Measurements from ENCODE around the gene SH3PXD2A. TPM values are rescaled to one million over a fixed set of nuclear protein-coding genes. Genes with fewer than 3 reads are reported as not detected.

SH3PXD2A gene
- total and polyA plus RNA-seq, 2 experiments from 2014 or later: 1.8 to 5.0 TPM

DNA sequence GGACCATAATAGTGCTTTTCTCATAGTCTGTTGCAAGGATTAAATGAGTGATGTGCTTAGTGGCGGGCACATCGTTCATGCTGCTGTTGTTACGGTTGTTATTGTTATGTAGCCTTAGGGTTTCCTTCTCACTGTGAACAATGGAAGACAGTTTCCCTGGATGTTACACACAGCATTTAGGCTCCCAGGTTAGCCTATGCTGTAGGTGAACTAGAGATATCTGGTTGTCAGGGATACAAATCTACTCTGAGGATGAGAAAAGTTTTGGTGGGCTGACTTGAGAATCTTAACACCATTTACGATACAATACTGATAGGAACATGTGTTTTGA lies 14.7 kb downstream of the SH3PXD2A start:
- peak; percentile 66 for ATAC-seq
- no peaks in the 10 kb centered on the region for H4K20me1 ChIP-seq (replicated peaks; ENCODE audit: insufficient read depth)

DNA sequence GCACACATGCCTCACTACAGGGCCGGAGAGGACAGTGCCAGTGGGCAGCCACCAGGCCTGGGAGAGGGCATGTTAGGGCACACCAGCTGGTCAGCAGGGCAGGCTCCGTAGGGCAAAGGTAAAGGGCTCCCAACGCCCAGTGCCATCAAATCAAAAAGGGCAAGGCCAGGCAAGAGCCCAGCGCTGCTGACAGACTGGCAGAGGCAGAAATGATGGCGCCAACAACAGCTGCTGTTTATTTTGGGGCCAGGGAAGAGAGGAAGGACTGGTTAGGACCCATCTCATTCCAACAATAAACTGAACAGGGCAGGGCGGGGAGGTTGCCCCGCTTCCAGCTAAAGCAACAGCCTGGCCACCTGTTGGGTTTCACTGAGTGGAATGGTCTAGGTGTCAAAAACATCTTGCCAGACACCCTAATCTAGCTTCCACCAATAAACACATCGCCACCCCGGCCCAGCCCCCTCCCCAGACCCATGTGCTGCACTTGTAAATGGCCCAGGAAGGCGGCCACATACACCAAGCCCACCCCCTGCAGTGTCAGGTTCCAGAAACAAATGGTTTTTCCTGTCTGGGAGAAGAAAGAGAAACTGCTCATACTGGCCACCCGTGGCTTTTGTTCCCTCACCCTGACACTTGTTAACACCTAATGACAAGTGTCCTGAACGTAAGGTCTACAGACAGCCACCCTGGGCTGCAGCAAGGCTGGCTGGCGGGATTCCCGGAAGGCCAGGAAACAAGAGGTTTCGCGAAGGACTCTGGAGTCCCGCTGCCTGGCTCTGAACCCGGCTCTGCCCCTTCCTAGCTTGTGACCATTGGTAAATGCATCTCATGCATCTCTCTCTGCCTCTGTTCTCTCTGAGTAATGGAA lies 15.3 kb downstream of the SH3PXD2A start:
- Histone ChIP-seq H4K20me1 (replicated peaks; ENCODE audit: insufficient read depth) (no peaks in the 10 kb centered on the region), H3K79me2 (replicated peaks; ENCODE audit: insufficient read depth) (no peaks in the 10 kb centered on the region), H3F3A (replicated peaks; ENCODE audit: low read depth) (0 out of 2 replicates have a peak, but pooled peaks cover 5% of the 10 kb centered on the region), H3K36me3 (ENCODE audit: insufficient read depth) (no peaks in the 10 kb centered on the region), H3K27ac (ENCODE audit: low read depth) (no peak overlapping the region), H3K4me2 (peak overlapping the region; percentile 45), H3K4me1 (ENCODE audit: insufficient read depth) (peaks cover 31% of the 10 kb centered on the region), H3K9me2 (ENCODE audit: insufficient read depth) (no peaks in the 10 kb centered on the region), H3K4me3 (0 out of 2 replicates have a peak overlapping the region, but pooled peaks have one; percentile 8), H2AFZ (no peak overlapping the region), H3K27me3 (ENCODE audit: insufficient read depth) (no peaks in the 10 kb centered on the region)
- H3K36me3 Mint-ChIP-seq (ENCODE audit: low read depth): no peaks in the 10 kb centered on the region
- H3K4me1 Mint-ChIP-seq: peaks cover 46% of the 10 kb centered on the region
- H3K27me3 Mint-ChIP-seq (ENCODE audit: insufficient read depth, low read depth, poor library complexity): peaks cover 1% of the 10 kb centered on the region
- peak overlapping the region; percentile 19; the same call in 1 of the 3 replicates for H3K4me3 Mint-ChIP-seq
- no peaks in the 10 kb centered on the region for H3K9me3 Mint-ChIP-seq
- DNase-seq (ENCODE audit: low spot score): peak; percentile 68
- H3K27ac Mint-ChIP-seq: no peak overlapping the region
- ATAC-seq: peak; percentile 60
- no peak for TF ChIP-seq ZNF462 (CRISPR knock-in tag; IDR thresholded peaks at IDR 0.05)
- TF ChIP-seq, protein P1, sequence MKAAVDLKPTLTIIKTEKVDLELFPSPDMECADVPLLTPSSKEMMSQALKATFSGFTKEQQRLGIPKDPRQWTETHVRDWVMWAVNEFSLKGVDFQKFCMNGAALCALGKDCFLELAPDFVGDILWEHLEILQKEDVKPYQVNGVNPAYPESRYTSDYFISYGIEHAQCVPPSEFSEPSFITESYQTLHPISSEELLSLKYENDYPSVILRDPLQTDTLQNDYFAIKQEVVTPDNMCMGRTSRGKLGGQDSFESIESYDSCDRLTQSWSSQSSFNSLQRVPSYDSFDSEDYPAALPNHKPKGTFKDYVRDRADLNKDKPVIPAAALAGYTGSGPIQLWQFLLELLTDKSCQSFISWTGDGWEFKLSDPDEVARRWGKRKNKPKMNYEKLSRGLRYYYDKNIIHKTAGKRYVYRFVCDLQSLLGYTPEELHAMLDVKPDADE (IDR thresholded peaks at IDR 0.05): no peak

More for the DNA sequence above, 14.7 kb downstream of the SH3PXD2A start:
- DNase-seq (ENCODE audit: low spot score): no peak
- Histone ChIP-seq H3K4me2 (peak overlapping the region; percentile 45), H3K79me2 (replicated peaks; ENCODE audit: insufficient read depth) (no peaks in the 10 kb centered on the region), H3K27ac (ENCODE audit: low read depth) (no peak overlapping the region), H2AFZ (no peak overlapping the region), H3K36me3 (ENCODE audit: insufficient read depth) (no peaks in the 10 kb centered on the region), H3K4me3 (0 out of 2 replicates have a peak overlapping the region, but pooled peaks have one; percentile 8), H3K9me2 (ENCODE audit: insufficient read depth) (no peaks in the 10 kb centered on the region), H3K27me3 (ENCODE audit: insufficient read depth) (no peaks in the 10 kb centered on the region), H3K4me1 (ENCODE audit: insufficient read depth) (peaks cover 30% of the 10 kb centered on the region), H3F3A (replicated peaks; ENCODE audit: low read depth) (0 out of 2 replicates have a peak, but pooled peaks cover 5% of the 10 kb centered on the region)
- H3K9me3 Mint-ChIP-seq: no peaks in the 10 kb centered on the region
- H3K27ac Mint-ChIP-seq: 0 out of 2 replicates have a peak overlapping the region, but pooled peaks have one; percentile 37
- peak overlapping the region; percentile 1; the same call in 1 of the 3 replicates for H3K4me3 Mint-ChIP-seq
- TF ChIP-seq EZH2 (IDR thresholded peaks at IDR 0.05; ENCODE audit: low read depth, unreplicated experiment) (no peak), POLR2AphosphoS5 (IDR thresholded peaks at IDR 0.05; ENCODE audit: low read depth) (no peak), JUNB (IDR thresholded peaks at IDR 0.05; ENCODE audit: unreplicated experiment) (no peak)
- TF ChIP-seq, protein P1 (IDR thresholded peaks at IDR 0.05): no peak
- TF ChIP-seq, protein P2, sequence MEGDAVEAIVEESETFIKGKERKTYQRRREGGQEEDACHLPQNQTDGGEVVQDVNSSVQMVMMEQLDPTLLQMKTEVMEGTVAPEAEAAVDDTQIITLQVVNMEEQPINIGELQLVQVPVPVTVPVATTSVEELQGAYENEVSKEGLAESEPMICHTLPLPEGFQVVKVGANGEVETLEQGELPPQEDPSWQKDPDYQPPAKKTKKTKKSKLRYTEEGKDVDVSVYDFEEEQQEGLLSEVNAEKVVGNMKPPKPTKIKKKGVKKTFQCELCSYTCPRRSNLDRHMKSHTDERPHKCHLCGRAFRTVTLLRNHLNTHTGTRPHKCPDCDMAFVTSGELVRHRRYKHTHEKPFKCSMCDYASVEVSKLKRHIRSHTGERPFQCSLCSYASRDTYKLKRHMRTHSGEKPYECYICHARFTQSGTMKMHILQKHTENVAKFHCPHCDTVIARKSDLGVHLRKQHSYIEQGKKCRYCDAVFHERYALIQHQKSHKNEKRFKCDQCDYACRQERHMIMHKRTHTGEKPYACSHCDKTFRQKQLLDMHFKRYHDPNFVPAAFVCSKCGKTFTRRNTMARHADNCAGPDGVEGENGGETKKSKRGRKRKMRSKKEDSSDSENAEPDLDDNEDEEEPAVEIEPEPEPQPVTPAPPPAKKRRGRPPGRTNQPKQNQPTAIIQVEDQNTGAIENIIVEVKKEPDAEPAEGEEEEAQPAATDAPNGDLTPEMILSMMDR (conservative IDR thresholded peaks at IDR 0.05; ENCODE audit: low read depth in 2 of 2): no peak
- H3K4me1 Mint-ChIP-seq: peaks cover 42% of the 10 kb centered on the region
- no peaks in the 10 kb centered on the region for H3K36me3 Mint-ChIP-seq (ENCODE audit: low read depth)
- H3K27me3 Mint-ChIP-seq (ENCODE audit: insufficient read depth, low read depth, poor library complexity): peaks cover 1% of the 10 kb centered on the region
